Measurements from ENCODE around the gene KIF5A.

KIF5A gene

GRCh38 chr12:57618966-57619433, 69.2 kb downstream of the KIF5A start:
- peak overlapping the region in 1 of 2 donors; percentile 36 for H3K4me3 ChIP-seq (ENCODE audit: low read depth in 1 of 2, low read length in 2 of 2)
- H3K27ac ChIP-seq (ENCODE audit: low read depth, low read length): no peak overlapping the region
- no peak overlapping the region for H3K9ac ChIP-seq (ENCODE audit: low read depth in 1 of 2, low read length in 2 of 2)
- H3K36me3 ChIP-seq (ENCODE audit: control insufficient read depth in 1 of 2, insufficient read depth in 2 of 2, low read length in 2 of 2): no peaks in the 10 kb centered on the region
- peaks cover 65 to 82% of the 10 kb centered on the region in 2 donors for H3K27me3 ChIP-seq (ENCODE audit: control insufficient read depth in 1 of 2, insufficient read depth in 2 of 2, low read length in 2 of 2)
- H3K4me1 ChIP-seq (ENCODE audit: control insufficient read depth in 1 of 2, insufficient read depth in 2 of 2, low read length in 2 of 2): peaks cover 14 to 23% of the 10 kb centered on the region in 2 donors
- H3K9me3 ChIP-seq (ENCODE audit: control insufficient read depth in 1 of 2, low read length in 2 of 2): no peaks in the 10 kb centered on the region

GRCh38 chr12:57619434-57620244, 69.8 kb downstream of the KIF5A start:
- H3K27me3 ChIP-seq (ENCODE audit: control insufficient read depth in 1 of 2, insufficient read depth in 2 of 2, low read length in 2 of 2): peaks cover 68 to 82% of the 10 kb centered on the region in 2 donors
- H3K9me3 ChIP-seq (ENCODE audit: control insufficient read depth in 1 of 2, low read length in 2 of 2): no peaks in the 10 kb centered on the region
- H3K4me1 ChIP-seq (ENCODE audit: control insufficient read depth in 1 of 2, insufficient read depth in 2 of 2, low read length in 2 of 2): peaks cover 14 to 23% of the 10 kb centered on the region in 2 donors
- no peak overlapping the region for H3K27ac ChIP-seq (ENCODE audit: low read depth, low read length)
- H3K36me3 ChIP-seq (ENCODE audit: control insufficient read depth in 1 of 2, insufficient read depth in 2 of 2, low read length in 2 of 2): no peaks in the 10 kb centered on the region
- H3K4me3 ChIP-seq (ENCODE audit: low read depth in 1 of 2, low read length in 2 of 2): peak overlapping the region in 1 of 2 donors; percentile 36
- no peak overlapping the region for H3K9ac ChIP-seq (ENCODE audit: low read depth in 1 of 2, low read length in 2 of 2)

GRCh38 chr12:57620245-57620935, 70.5 kb downstream of the KIF5A start:
- Histone ChIP-seq H3K4me3 (ENCODE audit: low read depth in 1 of 2, low read length in 2 of 2) (no peak overlapping the region), H3K9ac (ENCODE audit: low read depth in 1 of 2, low read length in 2 of 2) (no peak overlapping the region), H3K27ac (ENCODE audit: low read depth, low read length) (no peak overlapping the region), H3K27me3 (ENCODE audit: control insufficient read depth in 1 of 2, insufficient read depth in 2 of 2, low read length in 2 of 2) (peaks cover 75 to 82% of the 10 kb centered on the region in 2 donors), H3K4me1 (ENCODE audit: control insufficient read depth in 1 of 2, insufficient read depth in 2 of 2, low read length in 2 of 2) (peaks cover 14 to 23% of the 10 kb centered on the region in 2 donors), H3K9me3 (ENCODE audit: control insufficient read depth in 1 of 2, low read length in 2 of 2) (no peaks in the 10 kb centered on the region), H3K36me3 (ENCODE audit: control insufficient read depth in 1 of 2, insufficient read depth in 2 of 2, low read length in 2 of 2) (no peaks in the 10 kb centered on the region)

GRCh38 chr12:57620936-57621496, 71.2 kb downstream of the KIF5A start:
- peak overlapping the region; percentile 46 to 58 for H3K4me3 ChIP-seq (ENCODE audit: low read depth in 1 of 2, low read length in 2 of 2)
- H3K27me3 ChIP-seq (ENCODE audit: control insufficient read depth in 1 of 2, insufficient read depth in 2 of 2, low read length in 2 of 2): peaks cover 78 to 83% of the 10 kb centered on the region in 2 donors
- H3K9me3 ChIP-seq (ENCODE audit: control insufficient read depth in 1 of 2, low read length in 2 of 2): no peaks in the 10 kb centered on the region
- H3K4me1 ChIP-seq (ENCODE audit: control insufficient read depth in 1 of 2, insufficient read depth in 2 of 2, low read length in 2 of 2): peaks cover 14 to 23% of the 10 kb centered on the region in 2 donors
- no peak overlapping the region for H3K27ac ChIP-seq (ENCODE audit: low read depth, low read length)
- H3K36me3 ChIP-seq (ENCODE audit: control insufficient read depth in 1 of 2, insufficient read depth in 2 of 2, low read length in 2 of 2): no peaks in the 10 kb centered on the region
- H3K9ac ChIP-seq (ENCODE audit: low read depth in 1 of 2, low read length in 2 of 2): no peak overlapping the region

- H3K9ac ChIP-seq (ENCODE audit: low read depth in 1 of 2, low read length in 2 of 2): no peak overlapping the region
Measured at GRCh38 chr12:57621497-57622292, 71.9 kb downstream of the KIF5A start.

GRCh38 chr12:57622293-57623245, 72.7 kb downstream of the KIF5A start:
- no peak overlapping the region for H3K9ac ChIP-seq (ENCODE audit: low read depth in 1 of 2, low read length in 2 of 2)
- no peaks in the 10 kb centered on the region for H3K9me3 ChIP-seq (ENCODE audit: control insufficient read depth in 1 of 2, low read length in 2 of 2)
- no peak overlapping the region for H3K4me3 ChIP-seq (ENCODE audit: low read depth in 1 of 2, low read length in 2 of 2)
- H3K27me3 ChIP-seq (ENCODE audit: control insufficient read depth in 1 of 2, insufficient read depth in 2 of 2, low read length in 2 of 2): peaks cover 88 to 90% of the 10 kb centered on the region in 2 donors
- H3K4me1 ChIP-seq (ENCODE audit: control insufficient read depth in 1 of 2, insufficient read depth in 2 of 2, low read length in 2 of 2): peaks cover 14 to 26% of the 10 kb centered on the region in 2 donors
- H3K27ac ChIP-seq (ENCODE audit: low read depth, low read length): no peak overlapping the region
- H3K36me3 ChIP-seq (ENCODE audit: control insufficient read depth in 1 of 2, insufficient read depth in 2 of 2, low read length in 2 of 2): no peaks in the 10 kb centered on the region

More at GRCh38 chr12:57621497-57622292, 71.9 kb downstream of the KIF5A start:
- H3K4me1 ChIP-seq (ENCODE audit: control insufficient read depth in 1 of 2, insufficient read depth in 2 of 2, low read length in 2 of 2): peaks cover 14 to 23% of the 10 kb centered on the region in 2 donors
- H3K27me3 ChIP-seq (ENCODE audit: control insufficient read depth in 1 of 2, insufficient read depth in 2 of 2, low read length in 2 of 2): peaks cover 85 to 87% of the 10 kb centered on the region in 2 donors
- H3K4me3 ChIP-seq (ENCODE audit: low read depth in 1 of 2, low read length in 2 of 2): peak overlapping the region; percentile 46 to 58
- H3K9me3 ChIP-seq (ENCODE audit: control insufficient read depth in 1 of 2, low read length in 2 of 2): no peaks in the 10 kb centered on the region
- H3K27ac ChIP-seq (ENCODE audit: low read depth, low read length): no peak overlapping the region
- no peaks in the 10 kb centered on the region for H3K36me3 ChIP-seq (ENCODE audit: control insufficient read depth in 1 of 2, insufficient read depth in 2 of 2, low read length in 2 of 2)

GRCh38 chr12:57623385-57623784, 73.5 kb downstream of the KIF5A start:
- H3K4me3 ChIP-seq (ENCODE audit: low read depth in 1 of 2, low read length in 2 of 2): no peak overlapping the region
- peaks cover 90 to 91% of the 10 kb centered on the region in 2 donors for H3K27me3 ChIP-seq (ENCODE audit: control insufficient read depth in 1 of 2, insufficient read depth in 2 of 2, low read length in 2 of 2)
- no peak overlapping the region for H3K27ac ChIP-seq (ENCODE audit: low read depth, low read length)
- no peaks in the 10 kb centered on the region for H3K9me3 ChIP-seq (ENCODE audit: control insufficient read depth in 1 of 2, low read length in 2 of 2)
- no peaks in the 10 kb centered on the region for H3K36me3 ChIP-seq (ENCODE audit: control insufficient read depth in 1 of 2, insufficient read depth in 2 of 2, low read length in 2 of 2)
- H3K9ac ChIP-seq (ENCODE audit: low read depth in 1 of 2, low read length in 2 of 2): no peak overlapping the region
- H3K4me1 ChIP-seq (ENCODE audit: control insufficient read depth in 1 of 2, insufficient read depth in 2 of 2, low read length in 2 of 2): peaks cover 14 to 29% of the 10 kb centered on the region in 2 donors

- H3K4me3 ChIP-seq (ENCODE audit: low read depth in 1 of 2, low read length in 2 of 2): no peak overlapping the region
- H3K4me1 ChIP-seq (ENCODE audit: control insufficient read depth in 1 of 2, insufficient read depth in 2 of 2, low read length in 2 of 2): peaks cover 14 to 29% of the 10 kb centered on the region in 2 donors
- H3K36me3 ChIP-seq (ENCODE audit: control insufficient read depth in 1 of 2, insufficient read depth in 2 of 2, low read length in 2 of 2): no peaks in the 10 kb centered on the region
- H3K27me3 ChIP-seq (ENCODE audit: control insufficient read depth in 1 of 2, insufficient read depth in 2 of 2, low read length in 2 of 2): peaks cover 93 to 95% of the 10 kb centered on the region in 2 donors
- no peaks in the 10 kb centered on the region for H3K9me3 ChIP-seq (ENCODE audit: control insufficient read depth in 1 of 2, low read length in 2 of 2)
- no peak overlapping the region for H3K9ac ChIP-seq (ENCODE audit: low read depth in 1 of 2, low read length in 2 of 2)
- no peak overlapping the region for H3K27ac ChIP-seq (ENCODE audit: low read depth, low read length)
Measured at GRCh38 chr12:57623811-57624390, 74.1 kb downstream of the KIF5A start.

All from duodenal mucosa (tissue), 2 donors.